Measurements from ENCODE around the gene LAMC3.

DNA sequence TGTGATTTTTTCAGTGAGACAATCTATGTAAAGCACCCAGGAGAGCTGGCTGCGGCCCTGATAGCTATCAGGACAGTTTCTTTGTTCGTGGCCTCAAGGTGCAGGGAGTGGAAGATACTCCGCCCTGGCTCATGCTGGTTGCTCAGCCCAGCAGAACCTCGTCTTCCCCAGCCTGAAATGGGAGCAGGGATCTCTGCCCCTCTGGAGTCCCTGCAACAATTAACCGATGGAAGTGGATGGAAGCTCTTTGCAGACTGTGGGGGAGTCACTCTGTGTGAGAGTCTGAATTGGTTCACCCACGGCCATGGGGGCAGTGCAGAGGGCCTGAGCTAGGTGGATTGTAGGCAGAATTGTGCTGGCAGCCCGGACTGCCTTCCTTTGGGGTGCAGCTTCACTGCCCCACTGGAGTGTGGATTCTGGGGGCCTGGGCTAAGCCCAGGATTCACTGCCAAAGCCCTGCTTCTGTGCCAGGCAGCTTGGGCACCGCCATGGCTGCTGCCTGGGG lies 90.2 kb downstream of the LAMC3 start:
- no peak for TF ChIP-seq EP300 (IDR thresholded peaks at IDR 0.05)
- TF ChIP-seq, protein P1, sequence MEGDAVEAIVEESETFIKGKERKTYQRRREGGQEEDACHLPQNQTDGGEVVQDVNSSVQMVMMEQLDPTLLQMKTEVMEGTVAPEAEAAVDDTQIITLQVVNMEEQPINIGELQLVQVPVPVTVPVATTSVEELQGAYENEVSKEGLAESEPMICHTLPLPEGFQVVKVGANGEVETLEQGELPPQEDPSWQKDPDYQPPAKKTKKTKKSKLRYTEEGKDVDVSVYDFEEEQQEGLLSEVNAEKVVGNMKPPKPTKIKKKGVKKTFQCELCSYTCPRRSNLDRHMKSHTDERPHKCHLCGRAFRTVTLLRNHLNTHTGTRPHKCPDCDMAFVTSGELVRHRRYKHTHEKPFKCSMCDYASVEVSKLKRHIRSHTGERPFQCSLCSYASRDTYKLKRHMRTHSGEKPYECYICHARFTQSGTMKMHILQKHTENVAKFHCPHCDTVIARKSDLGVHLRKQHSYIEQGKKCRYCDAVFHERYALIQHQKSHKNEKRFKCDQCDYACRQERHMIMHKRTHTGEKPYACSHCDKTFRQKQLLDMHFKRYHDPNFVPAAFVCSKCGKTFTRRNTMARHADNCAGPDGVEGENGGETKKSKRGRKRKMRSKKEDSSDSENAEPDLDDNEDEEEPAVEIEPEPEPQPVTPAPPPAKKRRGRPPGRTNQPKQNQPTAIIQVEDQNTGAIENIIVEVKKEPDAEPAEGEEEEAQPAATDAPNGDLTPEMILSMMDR (IDR thresholded peaks at IDR 0.05), result no peak
- TF ChIP-seq POLR2A (IDR thresholded peaks at IDR 0.05; ENCODE audit: low read depth), result no peak
- no peak for TF ChIP-seq POLR2AphosphoS5 (IDR thresholded peaks at IDR 0.05)
